ENCODE data around the gene SLC25A36. TPM values are rescaled to one million over a fixed set of nuclear protein-coding genes. Genes with fewer than 3 reads are reported as not detected.
"Not testable (repeated sequence)": the region's sequence is repeated elsewhere in the genome, so short reads cannot be mapped to it uniquely, and the experiment has no call there.

The SLC25A36 gene
- total RNA-seq, 2 experiments from 2014 or later: 42.3 to 62.3 TPM

DNA sequence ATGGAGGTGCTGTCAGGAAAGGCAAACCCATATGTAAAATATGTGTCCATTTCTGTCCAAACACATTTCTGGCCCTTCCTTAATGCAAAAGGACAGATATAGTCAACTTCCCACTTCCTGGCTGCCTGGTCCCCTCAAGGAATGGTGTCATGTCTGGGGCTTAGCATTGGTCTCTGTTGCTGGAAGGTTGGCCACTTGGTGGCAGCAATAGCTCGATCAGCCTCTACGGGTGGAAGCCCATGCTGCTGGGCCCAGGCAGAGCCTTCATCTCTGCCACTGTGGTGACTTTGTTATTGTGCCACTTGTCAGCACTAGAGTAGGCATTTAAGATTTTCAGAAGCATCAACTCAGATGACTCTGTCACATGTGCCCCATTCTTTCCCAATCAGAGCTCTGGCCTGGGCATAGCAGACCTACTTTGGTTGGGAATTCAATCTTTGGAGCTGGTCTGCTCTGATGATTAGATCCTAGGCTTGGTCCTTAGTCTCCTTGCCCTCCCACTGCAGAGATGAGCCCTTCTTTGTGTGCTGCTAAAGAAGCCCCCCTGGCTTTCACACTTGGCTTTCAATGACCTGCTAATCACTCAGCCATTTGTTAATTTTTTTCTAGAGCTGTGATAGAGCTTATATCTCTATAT, 58.5 kb downstream of the SLC25A36 start:
- CTCF ChIA-PET: interaction anchor here (0.5 to 5.5 kb wide), 14 partner anchors 11 to 350 kb away, joined by 3 to 52 read pairs (median 4); no protein-coding TSS in a partner anchor
- intact Hi-C loops (cut with DNase I, micrococcal nuclease): loop anchor here (1.0 kb wide), 3 partner anchors 105 to 192 kb away; no protein-coding TSS in a partner anchor
- Mint-ChIP-seq H3K9me3 (ENCODE audit: low read depth) (no peaks in the 10 kb centered on the region), H3K27ac (no peak overlapping the region), H3K36me3 (ENCODE audit: low read depth) (no peaks in the 10 kb centered on the region), H3K4me1 (peaks cover 7% of the 10 kb centered on the region), H3K4me3 (no peak overlapping the region), H3K27me3 (no peaks in the 10 kb centered on the region)
- ATAC-seq (peak; percentile 90), DNase-seq (peak; percentile 74)
- POLR2A ChIA-PET: interaction anchor here (1.1 kb wide), 1 partner anchor 8 kb away, joined by 3 read pairs; no protein-coding TSS in a partner anchor

GRCh38 chr3:141000686-141001085, 59.0 kb downstream of the SLC25A36 start:
- POLR2A ChIA-PET: interaction anchor here (1.1 kb wide), 1 partner anchor 8 kb away, joined by 3 read pairs; no protein-coding TSS in a partner anchor
- CTCF ChIA-PET: interaction anchor here (0.7 to 5.5 kb wide), 11 partner anchors 11 to 192 kb away, joined by 4 to 52 read pairs (median 5); no protein-coding TSS in a partner anchor
- no peaks in the 10 kb centered on the region for H3K27me3 Mint-ChIP-seq
- intact Hi-C loops (cut with DNase I, micrococcal nuclease): loop anchor here (1.0 kb wide), 3 partner anchors 105 to 192 kb away; no protein-coding TSS in a partner anchor
- H3K27ac Mint-ChIP-seq: no peak overlapping the region
- H3K36me3 Mint-ChIP-seq (ENCODE audit: low read depth): no peaks in the 10 kb centered on the region
- peaks cover 7% of the 10 kb centered on the region for H3K4me1 Mint-ChIP-seq
- no peaks in the 10 kb centered on the region for H3K9me3 Mint-ChIP-seq (ENCODE audit: low read depth)
- peak; percentile 72 for ATAC-seq
- H3K4me3 Mint-ChIP-seq: no peak overlapping the region
- DNase-seq: no peak

- intact Hi-C loops (cut with DNase I, micrococcal nuclease): no loop called here
- Mint-ChIP-seq H3K27ac (no peak overlapping the region), H3K9me3 (ENCODE audit: low read depth) (no peaks in the 10 kb centered on the region), H3K36me3 (ENCODE audit: low read depth) (no peaks in the 10 kb centered on the region), H3K4me1 (peaks cover 2% of the 10 kb centered on the region), H3K4me3 (no peak overlapping the region), H3K27me3 (peaks cover 9% of the 10 kb centered on the region)
- ATAC-seq (no peak), DNase-seq (no peak)
- CTCF ChIA-PET: interaction anchor here (0.7 to 1.0 kb wide), 2 partner anchors 10 to 13 kb away, joined by 3 to 5 read pairs; no protein-coding TSS in a partner anchor
- POLR2A ChIA-PET: no interaction called here
Observed at GRCh38 chr3:141006344-141006743, 64.7 kb downstream of the SLC25A36 start.

DNA sequence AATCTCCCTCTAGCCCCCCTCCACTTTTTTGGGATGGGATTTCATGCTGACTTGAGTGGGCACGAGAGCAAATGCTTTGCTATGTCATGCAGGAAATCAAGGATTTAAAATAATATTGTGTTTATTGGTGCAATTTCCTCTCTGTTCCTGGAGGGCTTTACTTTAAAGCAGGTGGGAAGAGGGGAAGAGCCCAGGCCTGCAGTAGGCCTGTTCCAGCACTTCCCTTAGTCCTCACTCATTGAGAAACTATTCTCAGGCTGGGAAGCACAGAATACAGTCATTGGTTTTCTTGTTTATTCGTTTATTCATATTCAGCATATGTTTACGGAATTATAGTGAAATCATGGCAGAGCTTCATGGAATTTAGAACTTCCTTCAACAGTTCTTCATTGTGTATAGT, 67.9 kb downstream of the SLC25A36 start:
- no peaks in the 10 kb centered on the region for H3K9me3 Mint-ChIP-seq (ENCODE audit: low read depth)
- DNase-seq (no peak), ATAC-seq (no peak)
- peaks cover 3% of the 10 kb centered on the region for H3K4me1 Mint-ChIP-seq
- H3K27ac Mint-ChIP-seq: no peak overlapping the region
- CTCF ChIA-PET: interaction anchor here (0.7 to 5.7 kb wide), 7 partner anchors 10 to 174 kb away, joined by 3 to 52 read pairs (median 4); partner anchors contain the start of gene SPSB4
- POLR2A ChIA-PET: interaction anchor here (1.4 kb wide), 1 partner anchor 9 kb away, joined by 3 read pairs; no protein-coding TSS in a partner anchor
- H3K4me3 Mint-ChIP-seq: no peak overlapping the region
- H3K27me3 Mint-ChIP-seq: peaks cover 10% of the 10 kb centered on the region
- intact Hi-C loops (cut with DNase I, micrococcal nuclease): no loop called here
- H3K36me3 Mint-ChIP-seq (ENCODE audit: low read depth): no peaks in the 10 kb centered on the region

GRCh38 chr3:141011232-141011996, 69.8 kb downstream of the SLC25A36 start:
- CTCF ChIA-PET: interaction anchor here (0.7 to 5.7 kb wide), 15 partner anchors 12 to 185 kb away, joined by 3 to 52 read pairs (median 4); no protein-coding TSS in a partner anchor
- H3K4me3 Mint-ChIP-seq: no peak overlapping the region
- intact Hi-C loops (cut with DNase I, micrococcal nuclease): loop anchor here (1.0 to 5.0 kb wide), 4 partner anchors 94 to 266 kb away; no protein-coding TSS in a partner anchor
- ATAC-seq (peak; percentile 98), DNase-seq (peak; percentile 93)
- H3K27ac Mint-ChIP-seq: no peak overlapping the region
- POLR2A ChIA-PET: no interaction called here
- no peaks in the 10 kb centered on the region for H3K36me3 Mint-ChIP-seq (ENCODE audit: low read depth)
- peaks cover 12% of the 10 kb centered on the region for H3K27me3 Mint-ChIP-seq
- peaks cover 3% of the 10 kb centered on the region for H3K4me1 Mint-ChIP-seq
- H3K9me3 Mint-ChIP-seq (ENCODE audit: low read depth): no peaks in the 10 kb centered on the region

GRCh38 chr3:141011997-141012262, 70.3 kb downstream of the SLC25A36 start:
- CTCF ChIA-PET: interaction anchor here (0.8 to 5.7 kb wide), 12 partner anchors 11 to 184 kb away, joined by 3 to 52 read pairs (median 4); no protein-coding TSS in a partner anchor
- Mint-ChIP-seq H3K27ac (no peak overlapping the region), H3K27me3 (peaks cover 12% of the 10 kb centered on the region), H3K36me3 (ENCODE audit: low read depth) (no peaks in the 10 kb centered on the region), H3K4me1 (peaks cover 3% of the 10 kb centered on the region), H3K9me3 (ENCODE audit: low read depth) (no peaks in the 10 kb centered on the region), H3K4me3 (no peak overlapping the region)
- no peak for DNase-seq
- peak; percentile 65 for ATAC-seq
- intact Hi-C loops (cut with DNase I, micrococcal nuclease): loop anchor here (1.0 to 5.0 kb wide), 4 partner anchors 93 to 265 kb away; no protein-coding TSS in a partner anchor
- POLR2A ChIA-PET: no interaction called here

DNA sequence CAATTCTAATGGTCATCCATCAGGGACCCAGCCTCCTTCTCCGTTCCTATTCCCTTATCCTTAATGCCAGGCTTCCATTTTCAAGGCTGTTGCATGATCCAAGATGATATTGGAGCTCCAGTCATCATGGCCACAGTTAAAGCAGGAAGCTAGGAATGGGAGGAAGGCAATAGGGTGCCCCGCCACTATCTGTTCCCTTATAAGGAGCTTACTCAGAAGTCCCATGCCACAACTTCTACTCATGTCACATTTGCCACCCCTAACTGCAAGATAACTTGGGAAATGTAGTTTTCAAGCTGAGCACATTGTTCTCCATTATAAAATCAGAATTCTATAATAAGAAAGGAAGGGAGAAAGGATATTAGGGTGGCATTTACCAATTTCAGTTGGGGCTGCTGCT, 70.9 kb downstream of the SLC25A36 start:
- ChIA-PET POLR2A (no interaction called here), CTCF (interaction anchor here (0.8 to 5.7 kb wide), 12 partner anchors 11 to 184 kb away, joined by 3 to 52 read pairs (median 4); no protein-coding TSS in a partner anchor)
- intact Hi-C loops (cut with DNase I, micrococcal nuclease): loop anchor here in 1 of 2 experiments (5.0 kb wide), 2 partner anchors 245 to 265 kb away; no protein-coding TSS in a partner anchor
- DNase-seq (no peak), ATAC-seq (no peak)
- Mint-ChIP-seq H3K27me3 (peaks cover 10% of the 10 kb centered on the region), H3K4me1 (peaks cover 7% of the 10 kb centered on the region), H3K9me3 (ENCODE audit: low read depth) (no peaks in the 10 kb centered on the region), H3K4me3 (no peak overlapping the region), H3K36me3 (ENCODE audit: low read depth) (no peaks in the 10 kb centered on the region), H3K27ac (no peak overlapping the region)

DNA sequence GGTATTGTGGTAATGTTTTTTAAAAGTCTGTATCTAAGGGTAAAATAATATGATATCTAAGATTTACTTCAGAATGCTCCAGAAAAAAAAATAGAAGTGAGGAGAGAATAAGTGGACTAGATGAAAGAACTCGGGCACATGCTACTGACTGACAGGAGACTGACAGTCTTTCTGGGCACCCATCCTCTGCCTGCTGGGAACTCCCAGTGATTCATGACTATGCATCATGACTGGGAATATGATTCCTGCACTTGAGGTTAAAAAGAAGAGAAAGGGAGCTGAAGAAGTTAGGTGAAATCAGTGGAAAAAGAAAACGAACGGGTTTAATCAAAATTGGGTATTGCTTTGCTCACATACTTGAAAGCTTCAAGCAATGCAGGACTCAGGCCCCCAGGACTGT, 73.8 kb downstream of the SLC25A36 start:
- intact Hi-C loops (cut with DNase I, micrococcal nuclease): no loop called here
- no peak for DNase-seq
- no peak overlapping the region for H3K27ac Mint-ChIP-seq
- ATAC-seq: no peak
- no peaks in the 10 kb centered on the region for H3K36me3 Mint-ChIP-seq (ENCODE audit: low read depth)
- H3K4me3 Mint-ChIP-seq: no peak overlapping the region
- H3K4me1 Mint-ChIP-seq: peaks cover 11% of the 10 kb centered on the region
- H3K27me3 Mint-ChIP-seq: peaks cover 6% of the 10 kb centered on the region
- CTCF ChIA-PET: interaction anchor here (0.5 to 1.8 kb wide), 5 partner anchors 7 to 1537 kb away, joined by 3 to 5 read pairs (median 3); no protein-coding TSS in a partner anchor
- POLR2A ChIA-PET: no interaction called here
- no peaks in the 10 kb centered on the region for H3K9me3 Mint-ChIP-seq (ENCODE audit: low read depth)

- H3K4me3 Mint-ChIP-seq; H3K9me3 Mint-ChIP-seq (ENCODE audit: low read depth); H3K4me1 Mint-ChIP-seq; POLR2A ChIA-PET; H3K27me3 Mint-ChIP-seq; intact Hi-C loops (cut with DNase I, micrococcal nuclease); H3K36me3 Mint-ChIP-seq (ENCODE audit: low read depth): not testable (repeated sequence)
- CTCF ChIA-PET: interaction anchor here (0.7 to 1.8 kb wide), 3 partner anchors 17 to 323 kb away, joined by 3 to 5 read pairs (median 4); no protein-coding TSS in a partner anchor
- peak overlapping the region; percentile 5 for H3K27ac Mint-ChIP-seq
- peak; percentile 53 for DNase-seq
- ATAC-seq: peak; percentile 50
Observed at GRCh38 chr3:141017366-141018322, 76.0 kb downstream of the SLC25A36 start.

- no peak overlapping the region for H3K27ac Mint-ChIP-seq
- DNase-seq (no peak), ATAC-seq (no peak)
- ChIA-PET CTCF (interaction anchor here (1.4 kb wide), 1 partner anchor 13 kb away, joined by 5 read pairs; no protein-coding TSS in a partner anchor), POLR2A (no interaction called here)
- H3K4me1 Mint-ChIP-seq: peaks cover 8% of the 10 kb centered on the region
- peaks cover 2% of the 10 kb centered on the region for H3K27me3 Mint-ChIP-seq
- H3K9me3 Mint-ChIP-seq (ENCODE audit: low read depth): no peaks in the 10 kb centered on the region
- no peaks in the 10 kb centered on the region for H3K36me3 Mint-ChIP-seq (ENCODE audit: low read depth)
- no peak overlapping the region for H3K4me3 Mint-ChIP-seq
- intact Hi-C loops (cut with DNase I, micrococcal nuclease): no loop called here
Observed at GRCh38 chr3:141019244-141019643, 77.6 kb downstream of the SLC25A36 start.
